HCT116 (cell line): ENCODE data around the gene TCP10L. TPM values are rescaled to one million over a fixed set of nuclear protein-coding genes. Genes with fewer than 3 reads are reported as not detected.

Source experiments
- ATAC-seq: fragments of 200-7000 bp; cut with Tn5 transposase; 2 replicates; pipeline ENCODE4 v1.9.1; 2020; ENCODE audit warnings: mild to moderate bottlenecking, moderate library complexity
- BruUV-seq: library from RNA; stranded (reverse); fragments of 400-500 nt; replicated peaks from 2 replicates; lab custom pipeline; 2021; lab: Mats Ljungman, UMichigan
- CTCF ChIA-PET: fragments of 300-600 bp; sonication (Branson Sonifier 250); formaldehyde crosslinking; loops from one replicate; lab custom pipeline; 2021; ENCODE audit warnings: antibody characterized with exemption; lab: Charles Lee
- POLR2A ChIA-PET: fragments of 300-600, 350-600 bp; sonication (Branson Sonifier 250); formaldehyde crosslinking; loops from one replicate; lab custom pipeline; 2021; ENCODE audit warnings: antibody characterized with exemption; lab: Charles Lee
- RAD21 ChIA-PET, 2 experiments: fragments of 300-600 bp; sonication (Branson Sonifier 250); formaldehyde crosslinking; loops; one replicate each; lab custom pipeline; 2023; ENCODE audit warnings: low total read pairs in 2 of 2; ENCODE audit not compliant: uncharacterized antibody in 2 of 2, unreplicated experiment in 2 of 2, low non-redundant PET in 1 of 2; lab: Charles Lee
- DNase-seq: peaks from one replicate; pipeline ENCODE4 v3.0.0-alpha.2; 2010; ENCODE audit warnings: low read depth, low spot score
- H2AFZ ChIP-seq: fragments of 200-600 bp; shearing (Covaris generic), sonication (generic); 2 replicates; pipeline ENCODE4 v1.6.1; 2017; ENCODE audit warnings: low read depth, mixed run types, mixed read lengths, antibody characterized with exemption, low read length; ENCODE audit not compliant: poor library complexity, severe bottlenecking
- H3K27ac ChIP-seq: 2 replicates; pipeline ENCODE4 v1.5.1; 2012; ENCODE audit warnings: low read depth, low read length
- H3K27me3 ChIP-seq: fragments of 200-600 bp; sonication (generic); 2 replicates; pipeline ENCODE4 v1.6.1; 2016; ENCODE audit warnings: mixed run types, low read length, mixed read lengths; ENCODE audit not compliant: insufficient read depth
- H3K36me3 ChIP-seq, 2 experiments: fragments of 200-500 bp in 1 of 2; fragments of 200-600 bp in 1 of 2; sonication (Bioruptor generic) in 1 of 2; sonication (generic) in 1 of 2; 2 replicates each; pipeline versions ENCODE4 v1.5.1 to v1.6.1; 2014 to 2016; ENCODE audit warnings: low read length in 2 of 2, inconsistent platforms in 1 of 2, mixed read lengths in 1 of 2, mixed run types in 1 of 2; ENCODE audit not compliant: insufficient read depth in 2 of 2, control insufficient read depth in 1 of 2
- H3K4me1 ChIP-seq, 2 experiments: fragments of 200-600 bp in 1 of 2; sonication (generic) in 1 of 2; 2 replicates each; pipeline versions ENCODE4 v1.5.1 to v1.6.1; 2012 to 2017; ENCODE audit warnings: low read length in 2 of 2, inconsistent platforms in 1 of 2, mild to moderate bottlenecking in 1 of 2, mixed read lengths in 1 of 2, mixed run types in 1 of 2, moderate library complexity in 1 of 2; ENCODE audit not compliant: insufficient read depth in 2 of 2, control insufficient read depth in 1 of 2
- H3K4me2 ChIP-seq: fragments of 200-600 bp; sonication (generic); 2 replicates; pipeline ENCODE4 v1.6.1; 2017; ENCODE audit warnings: mixed run types, low read length, mixed read lengths
- H3K4me3 ChIP-seq, 2 experiments: fragments of 200-600 bp in 1 of 2; sonication (generic) in 1 of 2; replicated peaks in 1 of 2; 2 replicates each; pipeline ENCODE4 v1.5.1; 2011 to 2016; ENCODE audit warnings: low read length in 2 of 2, control low read depth in 1 of 2, low read depth in 1 of 2, mild to moderate bottlenecking in 1 of 2, mixed read lengths in 1 of 2, mixed run types in 1 of 2
- H3K79me2 ChIP-seq: fragments of 200-600 bp; sonication (generic); 2 replicates; pipeline ENCODE4 v1.6.1; 2017; ENCODE audit warnings: mild to moderate bottlenecking, mixed run types, low read length, moderate library complexity, mixed read lengths; ENCODE audit not compliant: insufficient read depth
- H3K9ac ChIP-seq: fragments of 200-600 bp; sonication (generic); 2 replicates; pipeline ENCODE4 v1.6.1; 2016; ENCODE audit warnings: low read length, mixed read lengths
- H3K9me2 ChIP-seq: fragments of 200-600 bp; sonication (generic), shearing (Covaris generic); 2 replicates; pipeline ENCODE4 v1.6.1; 2017; ENCODE audit warnings: mixed run types, mild to moderate bottlenecking, moderate library complexity; ENCODE audit not compliant: insufficient read depth
- H3K9me3 ChIP-seq, 2 experiments: fragments of 200-500 bp in 1 of 2; fragments of 200-600 bp in 1 of 2; sonication (Bioruptor generic) in 1 of 2; sonication (generic) in 1 of 2; 2 replicates each; pipeline ENCODE4 v1.6.1; 2014 to 2017; ENCODE audit warnings: low read length in 2 of 2, mixed read lengths in 2 of 2, inconsistent platforms in 1 of 2, low read depth in 1 of 2, mild to moderate bottlenecking in 1 of 2, mixed run types in 1 of 2, moderate library complexity in 1 of 2; ENCODE audit not compliant: control insufficient read depth in 1 of 2, insufficient read depth in 1 of 2
- H4K20me1 ChIP-seq: fragments of 200-600 bp; sonication (generic), shearing (Covaris generic); 2 replicates; pipeline ENCODE4 v1.6.1; 2017; ENCODE audit warnings: mixed run types, mild to moderate bottlenecking, moderate library complexity; ENCODE audit not compliant: insufficient read depth
- CBX3 ChIP-seq: IDR thresholded peaks from 2 replicates; pipeline ENCODE4 v1.6.1; 2012; ENCODE audit warnings: low read depth
- CEBPB ChIP-seq: IDR thresholded peaks from 2 replicates; pipeline ENCODE4 v1.6.1; 2012; ENCODE audit warnings: low read depth
- ELF1 ChIP-seq: IDR thresholded peaks from 2 replicates; pipeline ENCODE4 v1.6.1; 2012; ENCODE audit warnings: low read depth, borderline replicate concordance
- EZH2phosphoT487 ChIP-seq: fragments of 200-600 bp; IDR thresholded peaks from 2 replicates; pipeline ENCODE4 v1.6.1; 2018; ENCODE audit warnings: antibody characterized with exemption, borderline replicate concordance
- JUND ChIP-seq: IDR thresholded peaks from 2 replicates; pipeline ENCODE4 v1.6.1; 2012
- POLR2AphosphoS5 ChIP-seq: IDR thresholded peaks from 2 replicates; pipeline ENCODE4 v1.6.1; 2011; ENCODE audit warnings: mild to moderate bottlenecking, low read depth, low read length, moderate library complexity
- RAD21 ChIP-seq: IDR thresholded peaks from 2 replicates; pipeline ENCODE4 v1.6.1; 2012; ENCODE audit warnings: low read depth, mild to moderate bottlenecking
- SIN3A ChIP-seq: IDR thresholded peaks from 2 replicates; pipeline ENCODE4 v1.6.1; 2012; ENCODE audit warnings: low read depth
- SRF ChIP-seq: IDR thresholded peaks from 2 replicates; pipeline ENCODE4 v1.6.1; 2012; ENCODE audit warnings: low read depth
- ZFX ChIP-seq: fragments of 450-650 bp; IDR thresholded peaks from 2 replicates; pipeline ENCODE4 v1.6.1; 2017
- ZNF274 ChIP-seq: fragments of 200-500 bp; sonication (Bioruptor generic); IDR thresholded peaks from 2 replicates; pipeline ENCODE4 v1.6.1; 2014; ENCODE audit warnings: mild to moderate bottlenecking, low read depth, low read length, inconsistent platforms
- intact Hi-C: fragments of 100-400 bp; cut with micrococcal nuclease; formaldehyde crosslinking; loops from 2 replicates; pipeline ENCODE4 v1.10.0; 2022
- total RNA-seq: library from RNA; stranded (reverse); gene quantifications from one replicate; pipeline ENCODE4 v1.2.1, GENCODE V29; 2021; ENCODE audit not compliant: unreplicated experiment
- TF ChIP-seq, protein P1 (sequence below): IDR thresholded peaks from 2 replicates; pipeline ENCODE4 v1.6.1; 2012
- TF ChIP-seq, protein P2 (sequence below): IDR thresholded peaks from 2 replicates; pipeline ENCODE4 v1.6.1; 2012; ENCODE audit warnings: low read depth

TCP10L gene
- total RNA-seq, 1 experiment from 2014 or later = 0.07 TPM

DNA sequence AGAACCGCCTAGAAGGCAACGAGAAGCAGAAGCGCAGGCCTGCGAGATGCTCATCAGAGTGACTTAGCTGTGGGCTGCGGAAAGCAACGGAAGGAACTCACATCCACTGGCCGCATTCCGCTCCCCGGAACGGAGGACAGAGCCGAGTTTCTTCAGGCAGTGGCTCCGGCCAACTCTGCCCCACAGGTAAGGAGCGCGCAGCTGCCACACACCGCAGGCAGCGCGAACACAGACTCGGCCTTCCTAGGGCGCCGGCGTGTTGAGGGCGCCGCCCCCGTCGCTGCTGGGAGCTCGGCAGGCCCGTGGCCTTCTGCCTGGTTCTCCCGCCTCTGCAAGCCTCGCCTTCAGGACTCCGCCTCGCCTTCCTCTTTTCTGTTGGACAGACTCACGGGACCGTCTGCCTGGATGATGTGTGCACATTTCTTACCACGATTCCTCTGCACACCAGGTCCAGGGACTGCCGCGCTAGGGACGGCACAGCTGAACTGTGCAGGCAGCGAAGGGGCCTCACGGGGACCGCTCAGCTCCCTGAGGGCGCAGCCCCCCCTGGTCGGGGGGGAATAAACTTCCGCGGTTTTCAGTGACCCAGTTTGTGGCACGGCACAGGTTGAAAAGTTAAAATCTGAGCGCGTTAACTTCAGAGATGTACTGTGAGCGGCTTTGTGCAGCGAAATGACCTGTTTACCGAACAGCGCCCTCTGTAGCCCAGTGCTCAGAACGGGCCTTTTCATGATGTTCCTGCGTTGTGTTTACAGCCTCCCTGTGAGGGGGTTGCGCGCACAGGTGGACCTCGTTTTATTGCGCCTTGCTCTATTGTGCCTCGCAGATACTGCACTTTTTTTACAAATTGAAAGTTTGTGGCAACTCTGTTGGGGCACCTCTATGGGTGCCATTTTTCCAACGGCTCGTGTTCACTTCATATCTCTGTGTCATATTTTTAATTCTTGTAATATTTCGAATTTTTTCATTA, 15.8 kb downstream of the TCP10L start (continued):
- TF ChIP-seq ZFX = peak; percentile 60
- TF ChIP-seq EZH2phosphoT487 = no peak

DNA sequence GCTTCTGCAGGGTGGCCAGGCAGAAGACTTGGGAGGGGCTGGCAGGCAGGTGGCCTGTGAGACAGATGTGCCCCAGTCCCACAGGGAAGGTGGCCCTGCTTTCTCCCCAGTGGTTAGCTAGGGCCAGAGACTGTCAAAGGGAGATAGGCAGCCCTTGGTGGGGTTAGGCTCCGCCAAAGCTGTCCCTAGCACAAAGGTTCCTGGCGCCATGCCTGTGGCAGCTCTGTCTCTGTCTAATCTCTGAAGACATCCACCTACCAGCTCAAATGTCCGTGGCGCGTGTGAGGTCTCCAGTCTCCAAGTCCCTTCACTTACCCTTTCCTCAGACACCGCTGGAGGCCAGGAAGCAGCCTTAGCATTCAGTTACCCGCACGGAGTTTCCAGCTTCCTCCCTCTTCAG, 17.7 kb downstream of the TCP10L start:
- intact Hi-C loops = no loop called here
- Histone ChIP-seq H3K79me2 (no peaks in the 10 kb centered on the region), H4K20me1 (no peaks in the 10 kb centered on the region), H3K4me1 (peaks cover 10 to 18% of the 10 kb centered on the region in 2 experiments; a peak in 3 of 4 replicates), H3K4me3 (no peak overlapping the region), H3K27ac (no peak overlapping the region), H3K27me3 (no peaks in the 10 kb centered on the region), H2AFZ (no peak overlapping the region), H3K4me2 (no peak overlapping the region), H3K9ac (no peak overlapping the region), H3K9me2 (no peaks in the 10 kb centered on the region), H3K36me3 (no peaks in the 10 kb centered on the region)
- ChIA-PET POLR2A (no interaction called here), RAD21 (no interaction called here), CTCF (interaction anchor here (0.9 kb wide), 1 partner anchor 32 kb away, joined by 3 read pairs; no protein-coding TSS in a partner anchor)
- BruUV-seq = no TSS peak
- DNase-seq (no peak), ATAC-seq (no peak)
- no peak for TF ChIP-seq ZFX
- TF ChIP-seq, protein P1, sequence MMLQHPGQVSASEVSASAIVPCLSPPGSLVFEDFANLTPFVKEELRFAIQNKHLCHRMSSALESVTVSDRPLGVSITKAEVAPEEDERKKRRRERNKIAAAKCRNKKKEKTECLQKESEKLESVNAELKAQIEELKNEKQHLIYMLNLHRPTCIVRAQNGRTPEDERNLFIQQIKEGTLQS = no peak
- TF ChIP-seq, all 23 proteins: peak for 0
- no peaks in the 10 kb centered on the region; a peak in 1 of 4 replicates for H3K9me3 ChIP-seq

DNA sequence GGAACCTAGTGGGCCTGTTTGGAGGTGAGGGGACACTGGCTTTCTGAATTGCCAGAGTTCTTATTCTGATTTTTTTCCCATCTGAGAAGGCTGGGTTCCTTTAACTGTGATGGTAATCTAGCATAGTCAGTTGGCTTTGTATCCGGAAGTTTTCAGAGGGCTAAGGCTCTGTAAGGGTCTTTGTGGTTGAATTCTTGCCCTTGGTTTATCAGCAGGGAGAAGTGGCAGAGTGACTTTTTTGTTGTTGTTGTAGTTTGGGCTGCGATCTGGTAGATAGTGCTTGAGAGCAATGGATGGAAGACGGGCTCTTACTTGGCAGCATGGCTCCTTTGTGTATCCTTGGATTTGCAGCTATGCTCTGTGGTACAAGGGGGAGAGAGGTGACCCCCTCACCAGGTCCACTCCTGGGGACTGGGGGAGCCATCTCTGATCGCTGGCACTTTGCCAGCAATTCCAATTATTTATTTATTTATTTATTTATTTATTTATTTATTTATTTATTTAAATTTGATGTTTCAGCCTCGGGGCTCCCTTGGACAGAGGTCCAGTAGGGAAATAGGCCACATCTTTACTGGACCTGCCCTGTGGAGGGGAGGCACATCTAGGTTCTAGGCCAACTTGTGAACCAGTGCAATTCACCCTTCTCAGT, 18.5 kb downstream of the TCP10L start:
- Histone ChIP-seq H3K4me1 (peaks cover 10 to 18% of the 10 kb centered on the region in 2 experiments; a peak in 3 of 4 replicates), H3K36me3 (no peaks in the 10 kb centered on the region), H3K27me3 (no peaks in the 10 kb centered on the region), H2AFZ (no peak overlapping the region), H3K9ac (no peak overlapping the region), H3K4me2 (no peak overlapping the region), H3K9me2 (no peaks in the 10 kb centered on the region), H3K27ac (no peak overlapping the region), H4K20me1 (no peaks in the 10 kb centered on the region), H3K79me2 (no peaks in the 10 kb centered on the region), H3K9me3 (no peaks in the 10 kb centered on the region; a peak in 1 of 4 replicates), H3K4me3 (no peak overlapping the region)
- ChIA-PET POLR2A (no interaction called here), RAD21 (no interaction called here), CTCF (interaction anchor here (0.9 kb wide), 1 partner anchor 32 kb away, joined by 3 read pairs; no protein-coding TSS in a partner anchor)
- DNase-seq = no peak
- no peak for ATAC-seq
- intact Hi-C loops = no loop called here
- BruUV-seq = no TSS peak
- TF ChIP-seq ZNF274 (no peak), ZFX (no peak), RAD21 (no peak), SRF (no peak), EZH2phosphoT487 (no peak), JUND (no peak), POLR2AphosphoS5 (no peak), ELF1 (no peak), CBX3 (no peak), CEBPB (no peak), SIN3A (no peak)
- TF ChIP-seq, protein P2, sequence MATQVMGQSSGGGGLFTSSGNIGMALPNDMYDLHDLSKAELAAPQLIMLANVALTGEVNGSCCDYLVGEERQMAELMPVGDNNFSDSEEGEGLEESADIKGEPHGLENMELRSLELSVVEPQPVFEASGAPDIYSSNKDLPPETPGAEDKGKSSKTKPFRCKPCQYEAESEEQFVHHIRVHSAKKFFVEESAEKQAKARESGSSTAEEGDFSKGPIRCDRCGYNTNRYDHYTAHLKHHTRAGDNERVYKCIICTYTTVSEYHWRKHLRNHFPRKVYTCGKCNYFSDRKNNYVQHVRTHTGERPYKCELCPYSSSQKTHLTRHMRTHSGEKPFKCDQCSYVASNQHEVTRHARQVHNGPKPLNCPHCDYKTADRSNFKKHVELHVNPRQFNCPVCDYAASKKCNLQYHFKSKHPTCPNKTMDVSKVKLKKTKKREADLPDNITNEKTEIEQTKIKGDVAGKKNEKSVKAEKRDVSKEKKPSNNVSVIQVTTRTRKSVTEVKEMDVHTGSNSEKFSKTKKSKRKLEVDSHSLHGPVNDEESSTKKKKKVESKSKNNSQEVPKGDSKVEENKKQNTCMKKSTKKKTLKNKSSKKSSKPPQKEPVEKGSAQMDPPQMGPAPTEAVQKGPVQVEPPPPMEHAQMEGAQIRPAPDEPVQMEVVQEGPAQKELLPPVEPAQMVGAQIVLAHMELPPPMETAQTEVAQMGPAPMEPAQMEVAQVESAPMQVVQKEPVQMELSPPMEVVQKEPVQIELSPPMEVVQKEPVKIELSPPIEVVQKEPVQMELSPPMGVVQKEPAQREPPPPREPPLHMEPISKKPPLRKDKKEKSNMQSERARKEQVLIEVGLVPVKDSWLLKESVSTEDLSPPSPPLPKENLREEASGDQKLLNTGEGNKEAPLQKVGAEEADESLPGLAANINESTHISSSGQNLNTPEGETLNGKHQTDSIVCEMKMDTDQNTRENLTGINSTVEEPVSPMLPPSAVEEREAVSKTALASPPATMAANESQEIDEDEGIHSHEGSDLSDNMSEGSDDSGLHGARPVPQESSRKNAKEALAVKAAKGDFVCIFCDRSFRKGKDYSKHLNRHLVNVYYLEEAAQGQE = no peak
